OCI-LY7 (cell line): ENCODE measurements around the gene MARF1. TPM values are rescaled to one million over a fixed set of nuclear protein-coding genes. Genes with fewer than 3 reads are reported as not detected.
"Not testable (repeated sequence)": the region's sequence is repeated elsewhere in the genome, so short reads cannot be mapped to it uniquely, and the experiment has no call there.

Experiments
- BruUV-seq: library from RNA; stranded (reverse); fragments of 400-500 nt; replicated peaks from 2 replicates; lab custom pipeline; 2021; lab: Mats Ljungman, UMichigan
- CTCF ChIA-PET: fragments of 300-600 bp; sonication (Branson Sonifier 250); formaldehyde crosslinking; loops from one replicate; lab custom pipeline; 2022; ENCODE audit warnings: antibody characterized with exemption; ENCODE audit not compliant: unreplicated experiment; lab: Charles Lee
- POLR2A ChIA-PET: fragments of 300-600 bp; sonication (Branson Sonifier 250); formaldehyde crosslinking; loops from one replicate; lab custom pipeline; 2022; ENCODE audit warnings: antibody characterized with exemption; lab: Charles Lee
- DNase-seq: peaks from one replicate; pipeline ENCODE4 v3.0.0-alpha.2; 2015; ENCODE audit warnings: low spot score
- H2AFZ ChIP-seq: fragments of 200-600 bp; sonication (generic), shearing (Covaris generic); 2 replicates; pipeline ENCODE4 v1.6.1; 2014; ENCODE audit warnings: mild to moderate bottlenecking, antibody characterized with exemption, low read length, moderate library complexity
- H3K27ac ChIP-seq: fragments of 200-600 bp; sonication (generic); 2 replicates; pipeline ENCODE4 v1.5.1; 2014; ENCODE audit warnings: mixed run types, low read depth, mild to moderate bottlenecking, moderate library complexity, low read length, inconsistent platforms; ENCODE audit not compliant: poor library complexity, severe bottlenecking
- H3K36me3 ChIP-seq: fragments of 200-600 bp; sonication (generic); 2 replicates; pipeline ENCODE4 v1.6.1; 2014; ENCODE audit warnings: mild to moderate bottlenecking, antibody characterized with exemption, low read length, moderate library complexity, mixed read lengths; ENCODE audit not compliant: insufficient read depth
- H3K4me1 ChIP-seq: fragments of 200-600 bp; sonication (generic); 2 replicates; pipeline ENCODE4 v1.5.1; 2014; ENCODE audit warnings: mild to moderate bottlenecking, low read length; ENCODE audit not compliant: insufficient read depth, poor library complexity, severe bottlenecking
- H3K4me2 ChIP-seq: fragments of 200-600 bp; sonication (generic); 2 replicates; pipeline ENCODE4 v1.6.1; 2014; ENCODE audit warnings: mild to moderate bottlenecking, low read length
- H3K4me3 ChIP-seq: fragments of 200-600 bp; sonication (generic); 2 replicates; pipeline ENCODE4 v1.5.1; 2014; ENCODE audit warnings: mild to moderate bottlenecking, low read depth, low read length; ENCODE audit not compliant: poor library complexity, severe bottlenecking
- H3K79me2 ChIP-seq: fragments of 200-600 bp; sonication (generic); 2 replicates; pipeline ENCODE4 v1.6.1; 2016; ENCODE audit warnings: low read depth, mild to moderate bottlenecking, low read length, moderate library complexity, mixed read lengths; ENCODE audit not compliant: insufficient read depth
- H3K9me2 ChIP-seq: fragments of 200-600 bp; sonication (generic); 2 replicates; pipeline ENCODE4 v1.6.1; 2016; ENCODE audit warnings: mild to moderate bottlenecking, low read length, mixed read lengths; ENCODE audit not compliant: insufficient read depth
- H3K9me3 ChIP-seq: fragments of 200-600 bp; sonication (generic); 2 replicates; pipeline ENCODE4 v1.6.1; 2014; ENCODE audit warnings: mild to moderate bottlenecking, mixed run types, low read length, mixed read lengths
- H4K20me1 ChIP-seq: fragments of 200-600 bp; sonication (generic); 2 replicates; pipeline ENCODE4 v1.6.1; 2014; ENCODE audit warnings: mild to moderate bottlenecking, antibody characterized with exemption, low read length, moderate library complexity, mixed read lengths; ENCODE audit not compliant: insufficient read depth
- EZH2phosphoT487 ChIP-seq: fragments of 200-600 bp; sonication (generic); IDR thresholded peaks from 2 replicates; pipeline ENCODE4 v1.6.1; 2018; ENCODE audit warnings: low read depth, borderline replicate concordance, mild to moderate bottlenecking, mixed run types, antibody characterized with exemption, low read length, moderate library complexity, mixed read lengths
- intact Hi-C: fragments of 100-400 bp; cut with micrococcal nuclease; formaldehyde crosslinking; loops from one replicate; pipeline ENCODE4 v1.10.0; 2022; ENCODE audit not compliant: unreplicated experiment
- total RNA-seq, 2 experiments: library from RNA; depleted of rRNA in 1 of 2; stranded (reverse); fragments of >200 nt in 1 of 2; shearing (Covaris generic) in 1 of 2; gene quantifications; 2 replicates each; pipeline ENCODE4 v1.2.3, GENCODE V29; 2014 to 2022
- TF ChIP-seq, protein P1 (sequence below): fragments of 200-600 bp; sonication (generic); conservative IDR thresholded peaks from 2 replicates; pipeline ENCODE4 v1.5.1; 2014; ENCODE audit warnings: mild to moderate bottlenecking, antibody characterized with exemption, low read length, moderate library complexity, mixed read lengths

MARF1 gene
- total RNA-seq, 2 experiments from 2014 or later: 20.6 to 71.1 TPM

DNA sequence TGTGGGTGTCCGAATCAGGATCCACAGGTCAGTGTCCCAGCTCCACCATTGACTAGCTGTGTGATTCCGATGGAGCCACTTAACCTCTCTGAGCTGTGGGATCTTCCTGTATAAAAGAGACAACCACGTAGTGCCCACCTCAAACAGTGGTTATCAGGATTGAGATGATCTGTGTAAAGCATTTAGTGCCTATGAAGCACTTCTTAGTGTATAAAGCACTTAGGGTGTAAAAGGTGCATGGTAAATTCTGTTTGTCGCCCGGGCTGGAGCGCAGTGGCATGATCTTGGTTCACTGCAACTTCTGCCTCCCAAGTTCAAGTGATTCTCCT is 95.2 kb downstream of the MARF1 start:
- TF ChIP-seq EZH2phosphoT487: no peak
- TF ChIP-seq, protein P1, sequence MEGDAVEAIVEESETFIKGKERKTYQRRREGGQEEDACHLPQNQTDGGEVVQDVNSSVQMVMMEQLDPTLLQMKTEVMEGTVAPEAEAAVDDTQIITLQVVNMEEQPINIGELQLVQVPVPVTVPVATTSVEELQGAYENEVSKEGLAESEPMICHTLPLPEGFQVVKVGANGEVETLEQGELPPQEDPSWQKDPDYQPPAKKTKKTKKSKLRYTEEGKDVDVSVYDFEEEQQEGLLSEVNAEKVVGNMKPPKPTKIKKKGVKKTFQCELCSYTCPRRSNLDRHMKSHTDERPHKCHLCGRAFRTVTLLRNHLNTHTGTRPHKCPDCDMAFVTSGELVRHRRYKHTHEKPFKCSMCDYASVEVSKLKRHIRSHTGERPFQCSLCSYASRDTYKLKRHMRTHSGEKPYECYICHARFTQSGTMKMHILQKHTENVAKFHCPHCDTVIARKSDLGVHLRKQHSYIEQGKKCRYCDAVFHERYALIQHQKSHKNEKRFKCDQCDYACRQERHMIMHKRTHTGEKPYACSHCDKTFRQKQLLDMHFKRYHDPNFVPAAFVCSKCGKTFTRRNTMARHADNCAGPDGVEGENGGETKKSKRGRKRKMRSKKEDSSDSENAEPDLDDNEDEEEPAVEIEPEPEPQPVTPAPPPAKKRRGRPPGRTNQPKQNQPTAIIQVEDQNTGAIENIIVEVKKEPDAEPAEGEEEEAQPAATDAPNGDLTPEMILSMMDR: no peak
- Histone ChIP-seq H3K9me2 (no peaks in the 10 kb centered on the region), H2AFZ (no peak overlapping the region), H3K79me2 (no peaks in the 10 kb centered on the region), H4K20me1 (no peaks in the 10 kb centered on the region), H3K27ac (no peak overlapping the region), H3K36me3 (no peaks in the 10 kb centered on the region), H3K9me3 (no peaks in the 10 kb centered on the region; the same call in 1 of the 2 replicates), H3K4me2 (no peak overlapping the region), H3K4me3 (no peak overlapping the region), H3K4me1 (peaks cover 9% of the 10 kb centered on the region)
- ChIA-PET CTCF (no interaction called here), POLR2A (no interaction called here)
- intact Hi-C loops: no loop called here
- DNase-seq: no peak
- BruUV-seq: no TSS peak

DNA sequence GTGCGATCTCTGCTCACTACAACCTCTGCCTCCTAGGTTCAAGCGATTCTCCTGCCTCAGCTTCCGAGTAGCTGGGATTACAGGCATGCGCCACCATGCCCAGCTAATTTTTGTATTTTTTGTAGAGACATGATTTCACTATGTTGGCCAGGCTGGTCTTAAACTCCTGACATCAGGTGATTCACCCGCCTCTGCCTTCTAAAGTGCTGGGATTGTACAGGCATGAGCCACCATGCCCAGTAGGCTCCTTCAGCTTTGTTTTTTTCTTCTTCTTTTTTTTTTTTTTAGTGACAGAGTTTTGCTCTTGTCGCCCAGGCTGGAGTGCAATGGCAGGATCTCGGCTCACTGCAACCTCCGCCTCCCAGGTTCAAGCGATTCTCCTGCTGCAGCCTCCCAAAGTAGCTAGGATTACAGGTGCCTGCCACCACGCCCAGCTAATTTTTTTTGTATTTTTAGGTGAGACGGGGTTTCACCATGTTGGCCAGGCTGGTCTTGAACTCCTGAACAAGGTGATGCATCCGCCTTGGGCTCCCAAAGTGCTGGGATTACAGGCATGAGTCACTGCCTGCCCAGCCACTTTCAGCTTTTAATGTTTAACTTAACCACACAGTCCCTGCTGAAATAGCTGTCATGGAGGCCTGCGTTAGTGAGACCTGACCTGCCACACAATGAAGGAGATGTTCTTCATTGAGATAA is 95.7 kb downstream of the MARF1 start:
- POLR2A ChIA-PET, H3K4me1 ChIP-seq, H3K27ac ChIP-seq, intact Hi-C loops, BruUV-seq, DNase-seq, H3K4me3 ChIP-seq, H2AFZ ChIP-seq, H3K9me2 ChIP-seq, CTCF ChIA-PET, H3K79me2 ChIP-seq, H3K36me3 ChIP-seq, H3K4me2 ChIP-seq, H4K20me1 ChIP-seq, H3K9me3 ChIP-seq: not testable (repeated sequence)

DNA sequence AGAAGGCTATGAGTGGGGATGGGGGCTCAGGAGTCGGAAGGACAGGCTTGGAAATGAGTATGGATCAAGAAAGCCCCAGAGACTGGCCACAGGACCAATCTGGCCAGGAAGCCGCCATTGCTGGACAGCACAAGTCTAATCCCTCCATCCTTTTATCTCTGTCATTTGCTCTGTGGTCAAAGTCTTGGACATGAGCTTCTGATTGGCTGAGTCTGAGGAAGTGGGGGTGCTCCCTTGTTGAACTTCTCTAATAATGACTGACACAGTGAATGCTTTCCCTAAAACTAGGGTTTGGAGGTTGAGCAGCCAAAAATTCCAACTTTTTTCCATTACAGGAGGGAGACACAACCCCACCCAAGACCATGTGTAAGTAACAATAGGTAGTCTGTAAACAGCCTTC is 97.4 kb downstream of the MARF1 start:
- no peaks in the 10 kb centered on the region for H3K9me2 ChIP-seq
- no peaks in the 10 kb centered on the region for H4K20me1 ChIP-seq
- TF ChIP-seq EZH2phosphoT487: no peak
- TF ChIP-seq, protein P1: no peak
- no peaks in the 10 kb centered on the region for H3K4me1 ChIP-seq
- H3K27ac ChIP-seq: no peak overlapping the region
- CTCF ChIA-PET: no interaction called here
- POLR2A ChIA-PET: no interaction called here
- no TSS peak for BruUV-seq
- intact Hi-C loops: no loop called here
- no peaks in the 10 kb centered on the region for H3K36me3 ChIP-seq
- H3K79me2 ChIP-seq: no peaks in the 10 kb centered on the region
- H3K4me2 ChIP-seq: no peak overlapping the region
- no peaks in the 10 kb centered on the region; the same call in 1 of the 2 replicates for H3K9me3 ChIP-seq
- H2AFZ ChIP-seq: no peak overlapping the region
- DNase-seq: no peak
- no peak overlapping the region for H3K4me3 ChIP-seq
